Activated CD4-positive, alpha-beta T cell treated with anti-CD3 and anti-CD28 coated beads for 48 hours (primary cell): ENCODE data around the gene NKX3-2.

ENCODE experiments used
- DNase-seq: peaks from one replicate; pipeline ENCODE4 v3.0.0-alpha.2; 2020

The NKX3-2 gene

DNA sequence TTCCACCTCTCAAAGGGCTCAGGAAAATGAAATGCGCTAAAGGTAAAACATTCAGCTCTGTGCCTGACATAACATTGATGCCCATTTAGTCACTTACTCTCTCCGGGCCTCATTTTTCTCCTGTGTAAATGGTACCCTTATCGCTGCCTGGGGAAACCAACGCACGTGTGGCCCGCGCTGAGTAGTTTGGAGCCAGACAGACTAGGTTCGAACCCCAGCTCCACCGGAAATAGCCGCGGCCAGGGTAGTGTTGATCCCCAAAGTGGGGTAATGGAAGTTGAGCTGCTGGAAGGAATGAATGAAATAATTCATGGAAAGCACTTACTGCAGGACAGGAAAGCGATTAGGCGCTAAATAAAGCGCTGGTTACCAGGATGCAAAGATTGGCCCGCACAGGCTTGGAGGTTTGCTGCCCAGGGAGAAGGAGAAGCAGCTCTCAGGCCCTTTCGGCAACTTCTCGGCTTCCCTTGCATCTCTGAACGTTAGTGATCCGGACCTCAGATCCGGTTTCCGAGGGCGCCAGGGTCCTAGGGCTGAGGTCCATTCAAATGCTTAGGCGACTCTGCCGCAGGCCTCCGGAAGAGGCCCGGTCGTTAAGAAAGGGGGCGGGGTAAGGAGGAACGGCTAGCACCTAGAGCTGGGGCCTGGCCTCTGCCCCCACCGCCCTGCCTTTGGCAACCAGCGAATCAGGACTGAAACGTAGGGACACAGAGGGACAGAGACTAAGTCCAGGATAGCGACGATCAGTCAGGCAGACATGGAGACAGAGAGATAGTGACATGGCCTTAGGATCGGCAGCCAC lies 13.3 kb downstream of the NKX3-2 start:
- no peak for DNase-seq

GRCh38 chr4:13529128-13529919 lies 15.0 kb downstream of the NKX3-2 start:
- no peak for DNase-seq

DNA sequence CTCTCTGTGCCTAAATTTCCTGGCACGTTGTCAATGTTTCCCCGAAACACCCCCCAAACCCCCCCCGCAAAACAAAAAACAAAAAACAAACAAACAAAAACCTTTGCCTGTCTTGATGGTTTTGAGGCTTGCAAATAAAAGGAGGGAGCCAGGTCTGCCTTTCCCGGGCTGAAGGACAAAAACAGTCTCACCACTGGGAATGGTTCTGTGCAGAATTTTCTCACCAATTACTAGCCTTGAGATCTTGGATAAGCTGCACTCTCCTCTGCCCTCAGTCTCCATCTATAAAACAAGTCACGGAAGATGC lies 15.5 kb downstream of the NKX3-2 start:
- DNase-seq: no peak

DNA sequence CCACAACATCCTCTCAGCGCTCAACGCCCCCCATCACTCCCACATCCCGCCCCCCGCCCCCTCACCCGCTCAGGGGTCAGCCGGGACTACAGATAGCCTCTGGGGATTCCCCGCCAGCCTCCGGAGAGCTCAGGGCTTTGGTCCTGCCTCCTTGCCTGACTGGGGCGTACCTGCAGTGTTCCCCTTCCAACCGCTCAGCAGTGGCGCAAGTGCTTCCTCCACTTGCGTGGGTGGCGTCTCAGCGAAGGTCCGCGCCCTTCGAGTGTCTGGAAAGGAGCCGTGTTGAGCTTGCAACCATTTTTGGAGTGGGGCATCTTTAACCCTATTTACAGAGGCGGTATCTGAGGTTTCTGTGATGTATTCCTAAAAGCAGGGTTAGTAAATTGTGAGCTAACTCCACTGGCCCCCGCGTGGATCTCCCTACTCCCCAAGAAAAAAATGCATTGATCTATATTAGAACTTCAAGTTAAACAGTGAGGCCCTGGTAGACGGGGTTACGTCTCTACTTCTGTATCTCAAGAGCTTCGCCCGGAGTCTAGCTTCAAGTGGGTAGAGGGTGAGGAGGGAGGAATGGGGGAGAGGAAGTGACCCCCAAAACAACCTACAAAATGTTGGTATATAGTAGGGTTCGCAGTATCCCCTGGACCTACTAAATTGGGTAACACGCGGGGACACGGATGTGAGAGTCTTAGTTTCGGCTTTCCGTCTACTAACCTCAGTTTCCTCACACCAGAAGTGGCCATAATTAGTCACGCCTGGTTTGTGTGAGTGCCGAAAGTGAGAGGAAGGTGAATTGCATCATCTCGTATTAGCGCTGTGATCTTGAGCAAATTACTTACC lies 16.1 kb downstream of the NKX3-2 start:
- peak; percentile 48 for DNase-seq

DNA sequence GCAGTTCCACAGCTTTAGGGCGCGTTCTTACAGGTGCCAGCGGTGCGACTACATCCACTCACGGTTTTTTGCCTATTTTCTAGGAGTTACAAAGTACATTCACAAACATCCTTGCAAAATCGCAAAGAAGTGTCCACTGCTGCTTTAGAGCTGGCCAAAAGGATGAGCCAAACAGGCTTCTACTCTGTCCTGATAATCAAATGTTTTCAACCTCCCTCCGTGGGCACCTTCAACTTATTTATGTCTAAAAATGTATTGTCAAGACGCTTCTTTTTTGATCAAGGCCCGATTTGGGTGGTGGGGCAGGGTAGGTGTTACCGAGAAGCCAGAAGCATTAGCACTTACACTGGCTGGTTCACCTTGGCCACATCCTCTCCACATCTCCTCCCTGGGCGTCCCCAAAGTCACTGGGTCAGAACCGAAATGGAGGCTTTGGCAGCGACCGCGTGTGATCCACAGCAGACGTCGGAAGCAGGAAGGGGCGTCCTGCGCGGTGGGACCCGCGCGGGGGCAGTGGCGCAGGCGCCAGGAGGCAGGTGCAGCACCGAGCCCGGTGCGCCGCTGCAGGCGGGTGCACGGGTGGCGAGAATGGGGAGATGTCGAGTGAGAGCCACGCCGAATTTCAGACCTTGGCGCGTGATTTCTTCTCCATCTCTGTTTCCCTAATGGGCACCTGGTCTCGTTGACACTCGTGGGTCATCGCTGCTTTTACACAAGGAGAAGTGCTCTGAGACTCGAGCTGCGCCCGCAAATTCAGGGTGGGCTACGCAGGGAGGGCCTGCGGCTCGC lies 16.9 kb downstream of the NKX3-2 start:
- no peak for DNase-seq

DNA sequence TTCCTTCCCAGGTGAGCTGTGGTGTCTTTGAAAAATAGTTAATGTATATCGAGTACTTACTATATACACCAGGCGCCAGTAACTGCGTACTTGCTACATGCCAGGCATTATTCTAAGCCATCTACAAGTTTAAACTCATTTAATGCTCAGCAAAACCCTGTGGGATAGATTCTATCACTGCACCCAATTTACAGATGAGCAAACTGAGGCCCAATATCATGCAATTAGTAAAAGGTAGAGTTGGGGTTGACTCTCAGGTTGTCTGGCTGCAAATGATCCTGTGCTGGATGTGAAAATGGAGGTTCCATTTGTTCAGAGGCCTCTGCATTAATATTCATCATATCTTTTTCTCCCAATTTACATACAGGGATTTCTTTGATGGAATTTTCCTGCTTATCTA lies 17.6 kb downstream of the NKX3-2 start:
- DNase-seq: no peak

DNA sequence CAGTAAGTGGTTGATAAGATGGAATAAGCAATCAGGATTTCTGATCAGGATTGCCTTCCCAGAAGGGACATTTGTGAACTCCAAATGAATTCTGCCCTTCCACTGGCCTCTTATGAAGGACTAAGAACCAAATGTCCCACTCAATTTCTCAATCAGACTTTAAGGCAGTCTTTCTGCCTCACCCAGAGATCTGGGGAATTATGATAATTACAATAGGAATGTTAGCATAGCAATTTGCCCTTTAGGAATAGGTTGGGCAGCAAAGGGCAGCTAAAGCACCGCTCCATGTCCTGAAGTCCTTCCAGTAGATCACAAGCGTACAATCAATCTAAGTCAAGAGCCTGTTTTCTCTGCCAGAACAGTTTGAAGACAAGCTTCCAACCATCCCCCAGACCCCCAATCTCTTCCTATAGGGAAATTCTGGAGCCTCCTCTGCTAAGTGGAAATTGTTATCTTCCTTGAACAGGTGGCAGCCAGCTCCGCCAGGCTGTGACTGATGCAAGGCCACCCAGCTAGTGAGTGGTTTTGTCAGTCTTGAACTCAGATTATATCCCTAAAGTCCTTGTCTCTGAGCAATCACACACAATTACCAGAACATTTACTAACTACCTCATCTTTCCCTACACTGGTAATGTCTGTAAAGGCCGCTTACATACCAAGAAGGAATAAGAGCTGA lies 18.6 kb downstream of the NKX3-2 start:
- no peak for DNase-seq

- no peak for DNase-seq
These were observed 19.6 kb downstream of the NKX3-2 start for GRCh38 chr4:13524504-13525243.

GRCh38 chr4:13523591-13524503 lies 20.5 kb downstream of the NKX3-2 start:
- DNase-seq: no peak

- no peak for DNase-seq
These were observed 21.2 kb downstream of the NKX3-2 start for GRCh38 chr4:13523105-13523477.

GRCh38 chr4:13522282-13523104 lies 21.8 kb downstream of the NKX3-2 start:
- DNase-seq: no peak

DNA sequence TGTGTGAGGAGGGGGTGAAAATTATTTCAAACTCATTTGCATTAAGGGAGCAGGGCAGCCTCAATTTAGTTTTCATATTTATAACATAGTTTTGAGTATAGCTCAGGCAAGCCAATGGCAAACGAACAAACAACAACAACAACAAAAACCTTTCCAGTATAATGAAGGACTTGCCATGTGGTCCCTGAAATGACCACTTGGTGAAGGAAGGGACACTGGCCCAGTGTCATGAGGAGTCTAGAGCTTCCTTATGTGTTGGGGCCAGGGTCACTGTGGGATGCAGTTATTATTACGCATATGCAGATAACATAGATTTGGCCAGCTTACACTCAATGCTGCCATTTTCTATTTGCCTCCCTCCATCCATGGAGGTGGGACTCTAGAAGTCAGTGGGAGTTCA lies 23.3 kb downstream of the NKX3-2 start:
- DNase-seq: no peak

DNA sequence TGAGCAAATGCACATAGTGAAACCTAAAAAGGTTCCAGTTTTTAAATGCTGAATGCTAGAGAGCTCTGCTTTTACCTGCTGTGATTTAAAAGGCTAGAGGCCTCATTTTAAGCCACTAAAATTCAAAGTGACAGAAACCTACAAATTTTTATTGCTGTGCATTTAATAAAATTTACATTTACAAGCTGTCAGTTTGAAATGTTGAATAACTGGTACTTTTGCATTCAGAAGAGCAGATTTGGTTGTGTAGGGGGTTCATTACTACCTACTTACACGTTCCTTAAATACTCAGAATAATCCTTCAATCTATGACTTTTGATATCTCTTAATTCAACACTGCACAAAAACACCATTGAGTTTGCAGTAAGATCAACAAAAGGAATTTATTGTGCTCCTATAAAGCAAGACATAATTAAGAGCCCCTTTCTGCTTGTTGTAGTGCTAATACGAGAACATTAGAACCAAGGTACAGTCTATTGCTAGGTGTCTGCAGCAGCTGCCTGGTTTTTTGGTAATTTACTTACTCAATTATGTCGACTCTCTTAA lies 27.9 kb downstream of the NKX3-2 start:
- DNase-seq: no peak

- DNase-seq: no peak
These were observed 29.0 kb downstream of the NKX3-2 start for GRCh38 chr4:13515268-13515667.

GRCh38 chr4:13514722-13515121 lies 29.6 kb downstream of the NKX3-2 start:
- no peak for DNase-seq

DNA sequence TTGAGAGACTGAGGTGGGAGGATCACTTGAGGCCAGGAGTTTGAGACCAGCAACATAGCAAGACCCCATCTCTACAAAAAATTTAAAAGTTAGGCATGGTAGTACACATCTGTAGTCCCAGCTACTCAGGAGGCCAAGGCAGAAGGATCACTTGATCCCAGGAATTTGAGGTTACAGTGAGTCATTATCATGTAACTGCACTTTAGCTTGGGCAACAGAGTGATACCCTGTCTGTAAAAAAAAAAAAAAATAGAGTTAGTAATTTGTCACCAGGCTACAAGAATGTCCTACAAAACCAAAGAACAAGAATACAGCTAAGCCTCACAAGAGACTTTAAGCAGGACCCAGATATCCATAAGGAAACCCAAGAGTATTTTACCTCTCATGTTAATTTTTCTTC lies 33.2 kb downstream of the NKX3-2 start:
- DNase-seq: no peak

DNA sequence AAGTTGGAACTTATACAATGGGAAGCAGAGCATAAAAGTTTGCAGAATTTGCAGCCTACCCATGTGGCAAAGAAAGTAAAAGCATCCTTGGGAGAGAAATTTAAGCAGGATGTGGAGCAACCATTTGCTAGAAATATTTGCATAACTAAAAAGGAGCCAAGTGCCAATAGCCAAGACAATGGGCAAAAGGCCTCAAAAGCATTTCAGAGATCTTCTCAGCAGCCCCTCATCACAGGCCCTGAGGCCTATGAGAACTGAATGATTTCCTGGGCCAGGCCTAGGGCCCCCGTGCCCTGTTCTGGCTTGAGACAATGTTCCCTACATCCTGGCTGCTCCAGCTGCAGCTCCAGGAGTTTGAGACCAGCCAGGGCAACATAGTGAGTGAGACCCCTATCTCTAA lies 34.9 kb downstream of the NKX3-2 start:
- no peak for DNase-seq

GRCh38 chr4:13504374-13504773 lies 39.9 kb downstream of the NKX3-2 start:
- no peak for DNase-seq

- DNase-seq: no peak
These were observed 45.8 kb downstream of the NKX3-2 start for GRCh38 chr4:13498469-13498868.
